Activated B cell treated with CpG ODN at 0.5 μM for 24 hours (primary cell): ENCODE measurements around the gene SLC25A19. TPM values are rescaled to one million over a fixed set of nuclear protein-coding genes. Genes with fewer than 3 reads are reported as not detected.

ENCODE experiments used
- ATAC-seq: fragments of 200-7000 bp; cut with Tn5 transposase; one replicate; pipeline ENCODE4 v1.10.0; 2021; ENCODE audit warnings: low read depth, mild to moderate bottlenecking, moderate library complexity
- CTCF ChIA-PET: fragments of 350-600 bp; sonication (Branson Sonifier 250); formaldehyde crosslinking; loops from one replicate; lab custom pipeline; 2021; ENCODE audit warnings: antibody characterized with exemption; lab: Charles Lee
- POLR2A ChIA-PET: fragments of 350-600 bp; sonication (Branson Sonifier 250); formaldehyde crosslinking; loops from one replicate; lab custom pipeline; 2021; ENCODE audit warnings: antibody characterized with exemption; lab: Charles Lee
- DNase-seq: peaks from one replicate; pipeline ENCODE4 v3.0.0; 2022
- H3K27ac Mint-ChIP-seq: one replicate; pipeline ENCODE4 v1.8.0; 2020; ENCODE audit warnings: mixed read lengths
- H3K27me3 Mint-ChIP-seq: one replicate; pipeline ENCODE4 v1.8.0; 2021; ENCODE audit warnings: mixed read lengths
- H3K36me3 Mint-ChIP-seq: one replicate; pipeline ENCODE4 v1.8.0; 2021; ENCODE audit warnings: low read depth, mixed read lengths
- H3K4me1 Mint-ChIP-seq: one replicate; pipeline ENCODE4 v1.8.0; 2021; ENCODE audit warnings: mixed read lengths
- H3K4me3 Mint-ChIP-seq: one replicate; pipeline ENCODE4 v1.8.0; 2020; ENCODE audit warnings: mild to moderate bottlenecking, mixed read lengths
- H3K9me3 Mint-ChIP-seq: one replicate; pipeline ENCODE4 v1.8.0; 2020; ENCODE audit warnings: mixed read lengths
- intact Hi-C: fragments of 100-400 bp; cut with micrococcal nuclease; formaldehyde crosslinking; loops from one replicate; pipeline ENCODE4 v1.15.1; 2024
- total RNA-seq: library from RNA; stranded (reverse); gene quantifications from 2 replicates; pipeline ENCODE4 v1.2.3, GENCODE V29; 2022
- TF ChIP-seq, protein P1 (sequence below): fragments of 200-600 bp; IDR thresholded peaks from one replicate; pipeline ENCODE4 v1.8.0; 2022; ENCODE audit warnings: antibody characterized with exemption, mild to moderate bottlenecking

Gene SLC25A19
- total RNA-seq, 1 donor from 2014 or later, result 96.7 TPM

DNA sequence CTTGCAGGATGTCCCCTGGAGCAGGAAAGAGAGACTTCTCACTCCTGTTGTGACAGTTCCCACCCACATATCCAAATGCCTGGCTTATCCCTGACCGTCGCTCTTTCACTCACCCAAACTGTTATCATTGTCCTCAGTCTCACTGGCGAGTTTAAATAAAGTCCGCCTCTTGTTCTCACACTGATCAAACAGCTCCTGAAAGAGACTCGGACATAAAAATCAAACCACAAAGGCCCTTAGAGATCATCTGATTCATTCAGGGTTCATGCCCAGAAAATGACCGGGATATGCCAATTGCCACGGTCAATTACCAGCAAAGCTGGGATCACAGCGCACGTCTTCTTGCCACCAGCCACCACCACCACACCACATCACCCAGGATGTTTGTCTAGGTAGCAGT, 47.7 kb downstream of the SLC25A19 start:
- Mint-ChIP-seq H3K27ac (peak overlapping the region; percentile 79), H3K36me3 (peaks cover 93% of the 10 kb centered on the region), H3K4me3 (no peak overlapping the region), H3K9me3 (no peaks in the 10 kb centered on the region), H3K27me3 (no peaks in the 10 kb centered on the region), H3K4me1 (peaks cover 56% of the 10 kb centered on the region)
- DNase-seq (no peak), ATAC-seq (no peak)
- TF ChIP-seq, protein P1, sequence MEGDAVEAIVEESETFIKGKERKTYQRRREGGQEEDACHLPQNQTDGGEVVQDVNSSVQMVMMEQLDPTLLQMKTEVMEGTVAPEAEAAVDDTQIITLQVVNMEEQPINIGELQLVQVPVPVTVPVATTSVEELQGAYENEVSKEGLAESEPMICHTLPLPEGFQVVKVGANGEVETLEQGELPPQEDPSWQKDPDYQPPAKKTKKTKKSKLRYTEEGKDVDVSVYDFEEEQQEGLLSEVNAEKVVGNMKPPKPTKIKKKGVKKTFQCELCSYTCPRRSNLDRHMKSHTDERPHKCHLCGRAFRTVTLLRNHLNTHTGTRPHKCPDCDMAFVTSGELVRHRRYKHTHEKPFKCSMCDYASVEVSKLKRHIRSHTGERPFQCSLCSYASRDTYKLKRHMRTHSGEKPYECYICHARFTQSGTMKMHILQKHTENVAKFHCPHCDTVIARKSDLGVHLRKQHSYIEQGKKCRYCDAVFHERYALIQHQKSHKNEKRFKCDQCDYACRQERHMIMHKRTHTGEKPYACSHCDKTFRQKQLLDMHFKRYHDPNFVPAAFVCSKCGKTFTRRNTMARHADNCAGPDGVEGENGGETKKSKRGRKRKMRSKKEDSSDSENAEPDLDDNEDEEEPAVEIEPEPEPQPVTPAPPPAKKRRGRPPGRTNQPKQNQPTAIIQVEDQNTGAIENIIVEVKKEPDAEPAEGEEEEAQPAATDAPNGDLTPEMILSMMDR, result no peak
- POLR2A ChIA-PET, result interaction anchor here (0.8 to 2.9 kb wide), 5 partner anchors 10 to 602 kb away, joined by 3 to 17 read pairs (median 13); partner anchors contain the start of genes GGA3, MRPS7, SLC25A19 and UNC13D
- CTCF ChIA-PET, result interaction anchor here (0.6 to 5.0 kb wide), 5 partner anchors 19 to 280 kb away, joined by 3 to 24 read pairs (median 10); partner anchors contain the start of gene MIF4GD
- intact Hi-C loops, result no loop called here

DNA sequence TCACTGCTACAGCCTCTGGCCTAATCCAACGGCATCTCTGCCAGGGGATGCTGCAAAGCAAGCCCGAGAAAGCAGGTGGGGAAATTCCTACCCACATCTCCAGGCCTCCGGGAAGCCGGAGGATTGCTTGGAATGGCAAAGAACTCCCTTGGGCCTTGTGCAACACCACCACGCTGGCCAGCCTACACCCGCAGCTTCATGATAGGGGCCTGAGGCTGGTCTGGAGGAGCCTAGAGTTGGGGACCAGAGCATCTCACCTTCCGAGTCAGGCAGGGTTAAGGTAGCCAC, 48.1 kb downstream of the SLC25A19 start:
- no peaks in the 10 kb centered on the region for H3K9me3 Mint-ChIP-seq
- H3K4me1 Mint-ChIP-seq, result peaks cover 55% of the 10 kb centered on the region
- TF ChIP-seq, protein P1, result no peak
- ChIA-PET CTCF (interaction anchor here (1.0 to 5.0 kb wide), 5 partner anchors 19 to 279 kb away, joined by 3 to 24 read pairs (median 10); partner anchors contain the start of gene MIF4GD), POLR2A (interaction anchor here (0.6 to 2.9 kb wide), 5 partner anchors 10 to 123 kb away, joined by 3 to 17 read pairs (median 6); partner anchors contain the start of genes GGA3, MRPS7 and SLC25A19)
- intact Hi-C loops, result no loop called here
- H3K4me3 Mint-ChIP-seq, result no peak overlapping the region
- ATAC-seq (no peak), DNase-seq (no peak)
- no peaks in the 10 kb centered on the region for H3K27me3 Mint-ChIP-seq
- H3K36me3 Mint-ChIP-seq, result peaks cover 93% of the 10 kb centered on the region
- no peak overlapping the region for H3K27ac Mint-ChIP-seq

DNA sequence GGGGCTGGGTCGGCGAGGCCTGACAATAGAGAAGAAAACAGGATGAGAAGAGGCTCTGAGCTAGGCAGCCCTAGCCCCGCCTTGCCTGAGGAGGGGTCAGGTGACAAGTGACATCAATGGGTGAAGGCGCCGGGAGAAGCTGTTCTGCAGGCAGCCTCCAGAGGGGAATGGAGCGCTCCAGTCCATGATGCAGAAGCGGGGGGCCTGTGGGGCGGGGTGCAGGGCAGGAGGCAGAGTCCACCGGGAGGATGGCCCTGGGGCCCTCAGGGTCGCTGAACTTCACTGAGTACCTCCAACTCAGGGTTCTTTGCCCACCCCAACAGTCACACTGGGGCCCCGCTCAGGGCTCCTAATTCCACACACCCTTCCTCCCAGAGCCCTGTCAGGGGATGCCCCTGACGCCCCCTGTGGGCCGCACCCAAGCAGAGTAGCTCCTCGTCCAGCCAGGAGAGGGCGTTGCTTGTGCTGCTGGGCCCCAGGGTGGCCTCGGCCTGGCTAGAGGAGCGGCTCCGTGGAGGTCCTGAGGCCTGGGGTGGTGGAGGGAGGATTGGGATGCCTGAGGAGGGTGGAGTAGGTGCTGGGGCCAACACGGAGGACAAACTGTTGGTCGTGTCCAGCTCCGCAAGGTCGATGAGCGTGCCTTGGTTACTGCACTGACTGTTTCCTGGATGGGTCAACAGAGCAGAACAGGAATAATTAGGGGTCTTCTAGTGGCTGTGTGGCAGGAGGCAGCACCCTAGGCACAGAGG, 48.7 kb downstream of the SLC25A19 start:
- ChIA-PET POLR2A (interaction anchor here (0.6 to 2.9 kb wide), 8 partner anchors 9 to 127 kb away, joined by 3 to 17 read pairs (median 6); partner anchors contain the start of genes GGA3, MRPS7 and SLC25A19), CTCF (interaction anchor here (0.7 to 5.0 kb wide), 9 partner anchors 8 to 279 kb away, joined by 3 to 24 read pairs (median 5); partner anchors contain the start of genes MIF4GD and SLC25A19)
- DNase-seq (peak; percentile 28), ATAC-seq (no peak)
- no peak overlapping the region for H3K4me3 Mint-ChIP-seq
- no peak overlapping the region for H3K27ac Mint-ChIP-seq
- TF ChIP-seq, protein P1, result no peak
- intact Hi-C loops, result no loop called here
- H3K9me3 Mint-ChIP-seq, result no peaks in the 10 kb centered on the region
- no peaks in the 10 kb centered on the region for H3K27me3 Mint-ChIP-seq
- H3K4me1 Mint-ChIP-seq, result peaks cover 50% of the 10 kb centered on the region
- peaks cover 92% of the 10 kb centered on the region for H3K36me3 Mint-ChIP-seq

DNA sequence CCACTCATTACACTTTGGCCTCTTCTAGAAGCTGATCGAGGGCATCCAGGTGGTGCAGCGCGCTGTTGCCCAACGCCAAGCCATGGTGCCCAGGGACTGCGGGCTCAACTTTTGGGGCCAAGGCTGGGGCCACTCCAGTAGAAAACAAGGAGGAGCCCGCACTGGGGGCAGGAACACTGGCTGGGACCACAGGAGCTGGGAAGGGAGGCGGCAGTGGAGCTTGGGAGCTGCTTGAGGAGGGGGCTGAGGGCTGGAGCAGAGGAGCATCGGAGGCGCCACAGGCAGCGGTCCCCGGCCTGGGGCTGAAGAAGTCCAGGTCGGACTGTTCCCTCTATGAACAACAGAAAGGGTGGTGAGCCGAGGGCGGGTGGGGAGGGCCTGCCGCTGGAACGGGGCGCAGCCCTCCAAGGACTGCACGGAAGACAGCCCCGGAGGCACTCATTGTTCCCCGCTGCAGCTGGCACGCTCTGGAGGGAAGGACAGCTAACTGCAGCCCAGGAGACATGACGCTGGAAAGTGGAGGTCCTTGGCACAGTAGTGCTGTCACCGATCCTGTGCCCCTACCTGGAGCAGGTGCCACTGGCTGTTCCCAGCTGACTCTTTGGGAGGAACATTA, 49.3 kb downstream of the SLC25A19 start:
- peaks cover 45% of the 10 kb centered on the region for H3K4me1 Mint-ChIP-seq
- no peak overlapping the region for H3K27ac Mint-ChIP-seq
- intact Hi-C loops, result loop anchor here (5.0 kb wide), 1 partner anchor 32 kb away; the partner anchor contains the start of gene MIF4GD
- no peak overlapping the region for H3K4me3 Mint-ChIP-seq
- DNase-seq (no peak), ATAC-seq (no peak)
- H3K9me3 Mint-ChIP-seq, result no peaks in the 10 kb centered on the region
- ChIA-PET POLR2A (interaction anchor here (0.6 to 2.9 kb wide), 8 partner anchors 10 to 126 kb away, joined by 3 to 17 read pairs (median 4); partner anchors contain the start of genes GGA3, MRPS7 and SLC25A19), CTCF (interaction anchor here (0.7 to 5.0 kb wide), 9 partner anchors 9 to 278 kb away, joined by 3 to 24 read pairs (median 5); partner anchors contain the start of genes MIF4GD and SLC25A19)
- TF ChIP-seq, protein P1, result no peak
- H3K36me3 Mint-ChIP-seq, result peaks cover 92% of the 10 kb centered on the region
- no peaks in the 10 kb centered on the region for H3K27me3 Mint-ChIP-seq
